Natural killer cell treated with Interleukin-12 subunit alpha and Interleukin-12 subunit beta and Interleukin-15 and Interleukin-18, amount 100 ng/mL, for 72 hours (primary cell): ENCODE data around the gene ZDHHC17. TPM values are rescaled to one million over a fixed set of nuclear protein-coding genes. Genes with fewer than 3 reads are reported as not detected.
"Not testable (repeated sequence)": the region's sequence is repeated elsewhere in the genome, so short reads cannot be mapped to it uniquely, and the experiment has no call there.

ENCODE experiments used
- ATAC-seq, 2 donors: fragments of 150-1000 bp; cut with Tn5 transposase in 1 of 2; sonication (Bioruptor Pico), chemical (Tn5 transposase) in 1 of 2; 2 replicates each; pipeline ENCODE4 v1.10.0; 2021
- DNase-seq: peaks from one replicate; pipeline ENCODE4 v3.0.0; 2022; ENCODE audit warnings: low spot score
- H3K27ac Mint-ChIP-seq, 2 donors: 1 replicate in 1 of 2; 2 replicates in 1 of 2; pipeline ENCODE4 v1.8.0; 2022; ENCODE audit warnings: mixed read lengths in 2 of 2, mild to moderate bottlenecking in 1 of 2, moderate library complexity in 1 of 2
- H3K27me3 Mint-ChIP-seq, 2 donors: 1 replicate in 1 of 2; 2 replicates in 1 of 2; pipeline ENCODE4 v1.8.0; 2022; ENCODE audit warnings: mixed read lengths in 2 of 2
- H3K36me3 Mint-ChIP-seq: one replicate; pipeline ENCODE4 v1.8.0; 2022; ENCODE audit warnings: mixed read lengths
- H3K4me1 Mint-ChIP-seq, 2 donors: 1 replicate in 1 of 2; 2 replicates in 1 of 2; pipeline ENCODE4 v1.8.0; 2022; ENCODE audit warnings: low read depth in 2 of 2, mixed read lengths in 2 of 2, mild to moderate bottlenecking in 1 of 2
- H3K4me3 Mint-ChIP-seq: one replicate; pipeline ENCODE4 v1.8.0; 2022; ENCODE audit warnings: mixed read lengths
- H3K9me3 Mint-ChIP-seq: 2 replicates; pipeline ENCODE4 v1.8.0; 2022; ENCODE audit warnings: mixed read lengths
- total RNA-seq, 2 donors: library from RNA; stranded (reverse); gene quantifications; one replicate each; pipeline ENCODE4 v1.2.3, GENCODE V29; 2022

The ZDHHC17 gene
- 10 to 100 TPM; 39.9 to 49.7 TPM for total RNA-seq

- H3K4me3 Mint-ChIP-seq, result peak within 1 kb of the TSS; percentile 96
- peak; percentile 95 for ATAC-seq
- H3K27ac Mint-ChIP-seq, result peak within 1 kb of the TSS; percentile 88 to 96
- peaks cover 18 to 39% of the 10 kb centered on the region in 2 donors for H3K4me1 Mint-ChIP-seq
- peak; percentile 94 for DNase-seq
- no peaks in the 10 kb centered on the region for H3K9me3 Mint-ChIP-seq
- H3K36me3 Mint-ChIP-seq, result no peaks in the 10 kb centered on the region
- H3K27me3 Mint-ChIP-seq, result peaks cover 0 to 2% of the 10 kb centered on the region in 2 donors
Measured at GRCh38 chr12:76763746-76764675, at the start of gene ZDHHC17. TSS of gene ZDHHC17 (plus strand) at chr12:76764115. CDS start at chr12:76764237, 122 bp downstream.

- ATAC-seq (no peak), DNase-seq (no peak)
- Mint-ChIP-seq H3K4me1 (no peaks in the 10 kb centered on the region), H3K27ac (no peak overlapping the region), H3K36me3 (no peaks in the 10 kb centered on the region), H3K27me3 (peaks cover 11 to 20% of the 10 kb centered on the region in 2 donors), H3K4me3 (no peak overlapping the region), H3K9me3 (no peaks in the 10 kb centered on the region)
Measured at GRCh38 chr12:76714415-76714814, 49.5 kb upstream of the ZDHHC17 start.

- DNase-seq (no peak), ATAC-seq (no peak)
- Mint-ChIP-seq H3K4me1 (no peaks in the 10 kb centered on the region), H3K9me3 (no peaks in the 10 kb centered on the region), H3K4me3 (no peak overlapping the region), H3K36me3 (no peaks in the 10 kb centered on the region), H3K27ac (no peak overlapping the region), H3K27me3 (peaks cover 11 to 21% of the 10 kb centered on the region in 2 donors)
Measured at GRCh38 chr12:76714861-76715260, 49.1 kb upstream of the ZDHHC17 start.

- Mint-ChIP-seq H3K27me3 (peaks cover 13 to 26% of the 10 kb centered on the region in 2 donors), H3K4me1 (no peaks in the 10 kb centered on the region), H3K27ac (no peak overlapping the region), H3K4me3 (no peak overlapping the region), H3K9me3 (no peaks in the 10 kb centered on the region), H3K36me3 (no peaks in the 10 kb centered on the region)
- ATAC-seq (no peak), DNase-seq (no peak)
Measured at GRCh38 chr12:76715332-76715731, 48.6 kb upstream of the ZDHHC17 start.

- no peaks in the 10 kb centered on the region for H3K4me1 Mint-ChIP-seq
- H3K27ac Mint-ChIP-seq, result no peak overlapping the region
- ATAC-seq (no peak), DNase-seq (no peak)
- H3K36me3 Mint-ChIP-seq, result no peaks in the 10 kb centered on the region
- no peaks in the 10 kb centered on the region for H3K9me3 Mint-ChIP-seq
- H3K4me3 Mint-ChIP-seq, result no peak overlapping the region
- peaks cover 17 to 25% of the 10 kb centered on the region in 2 donors for H3K27me3 Mint-ChIP-seq
Measured at GRCh38 chr12:76717314-76717713, 46.6 kb upstream of the ZDHHC17 start.

- no peak overlapping the region for H3K27ac Mint-ChIP-seq
- H3K27me3 Mint-ChIP-seq, result peaks cover 13 to 25% of the 10 kb centered on the region in 2 donors
- no peaks in the 10 kb centered on the region for H3K36me3 Mint-ChIP-seq
- H3K4me3 Mint-ChIP-seq, result no peak overlapping the region
- H3K4me1 Mint-ChIP-seq, result no peaks in the 10 kb centered on the region
- ATAC-seq (no peak), DNase-seq (no peak)
- no peaks in the 10 kb centered on the region for H3K9me3 Mint-ChIP-seq
Measured at GRCh38 chr12:76719171-76720041, 44.5 kb upstream of the ZDHHC17 start.

- H3K27ac Mint-ChIP-seq, result no peak overlapping the region
- H3K27me3 Mint-ChIP-seq, result peaks cover 11 to 18% of the 10 kb centered on the region in 2 donors
- H3K4me1 Mint-ChIP-seq, result no peaks in the 10 kb centered on the region
- ATAC-seq (no peak), DNase-seq (no peak)
- no peak overlapping the region for H3K4me3 Mint-ChIP-seq
- H3K36me3 Mint-ChIP-seq, result no peaks in the 10 kb centered on the region
- no peaks in the 10 kb centered on the region for H3K9me3 Mint-ChIP-seq
Measured at GRCh38 chr12:76720068-76720467, 43.8 kb upstream of the ZDHHC17 start.

GRCh38 chr12:76726626-76727025 lies 37.3 kb upstream of the ZDHHC17 start:
- no peaks in the 10 kb centered on the region for H3K36me3 Mint-ChIP-seq
- no peaks in the 10 kb centered on the region for H3K27me3 Mint-ChIP-seq
- no peaks in the 10 kb centered on the region for H3K9me3 Mint-ChIP-seq
- H3K4me1 Mint-ChIP-seq, result no peaks in the 10 kb centered on the region
- no peak overlapping the region for H3K27ac Mint-ChIP-seq
- no peak overlapping the region for H3K4me3 Mint-ChIP-seq
- ATAC-seq (no peak), DNase-seq (no peak)

- H3K4me1 Mint-ChIP-seq, DNase-seq, H3K9me3 Mint-ChIP-seq, H3K4me3 Mint-ChIP-seq, H3K27ac Mint-ChIP-seq, ATAC-seq: not testable (repeated sequence)
- peaks cover 13 to 22% of the 10 kb centered on the region in 2 donors for H3K27me3 Mint-ChIP-seq
- H3K36me3 Mint-ChIP-seq, result peaks cover 13% of the 10 kb centered on the region
Measured at GRCh38 chr12:76732188-76732587, 31.7 kb upstream of the ZDHHC17 start.

GRCh38 chr12:76737689-76738088 lies 26.2 kb upstream of the ZDHHC17 start:
- DNase-seq, H3K4me3 Mint-ChIP-seq, H3K4me1 Mint-ChIP-seq, H3K9me3 Mint-ChIP-seq, ATAC-seq, H3K27ac Mint-ChIP-seq: not testable (repeated sequence)
- Mint-ChIP-seq H3K36me3 (peaks cover 21% of the 10 kb centered on the region), H3K27me3 (peaks cover 18 to 22% of the 10 kb centered on the region in 2 donors)

GRCh38 chr12:76738824-76739579 lies 24.9 kb upstream of the ZDHHC17 start:
- Mint-ChIP-seq H3K27ac (no peak overlapping the region), H3K27me3 (peaks cover 19 to 21% of the 10 kb centered on the region in 2 donors), H3K4me1 (no peaks in the 10 kb centered on the region), H3K9me3 (peaks cover 2% of the 10 kb centered on the region), H3K4me3 (no peak overlapping the region), H3K36me3 (peaks cover 13% of the 10 kb centered on the region)
- ATAC-seq (no peak), DNase-seq (no peak)

- Mint-ChIP-seq H3K27me3 (peaks cover 17 to 21% of the 10 kb centered on the region in 2 donors), H3K27ac (no peak overlapping the region), H3K4me3 (no peak overlapping the region), H3K36me3 (peaks cover 8% of the 10 kb centered on the region), H3K4me1 (no peaks in the 10 kb centered on the region), H3K9me3 (peaks cover 2% of the 10 kb centered on the region)
- ATAC-seq (no peak), DNase-seq (no peak)
Measured at GRCh38 chr12:76739896-76740295, 24.0 kb upstream of the ZDHHC17 start.

GRCh38 chr12:76740501-76740900 lies 23.4 kb upstream of the ZDHHC17 start:
- peaks cover 15 to 21% of the 10 kb centered on the region in 2 donors for H3K27me3 Mint-ChIP-seq
- peaks cover 8% of the 10 kb centered on the region for H3K36me3 Mint-ChIP-seq
- no peaks in the 10 kb centered on the region for H3K4me1 Mint-ChIP-seq
- ATAC-seq (no peak), DNase-seq (no peak)
- no peak overlapping the region for H3K4me3 Mint-ChIP-seq
- peaks cover 2% of the 10 kb centered on the region for H3K9me3 Mint-ChIP-seq
- no peak overlapping the region for H3K27ac Mint-ChIP-seq
